ENCODE data around the gene TROAP.
"Not testable (repeated sequence)": the region's sequence is repeated elsewhere in the genome, so short reads cannot be mapped to it uniquely, and the experiment has no call there.

TROAP gene

DNA sequence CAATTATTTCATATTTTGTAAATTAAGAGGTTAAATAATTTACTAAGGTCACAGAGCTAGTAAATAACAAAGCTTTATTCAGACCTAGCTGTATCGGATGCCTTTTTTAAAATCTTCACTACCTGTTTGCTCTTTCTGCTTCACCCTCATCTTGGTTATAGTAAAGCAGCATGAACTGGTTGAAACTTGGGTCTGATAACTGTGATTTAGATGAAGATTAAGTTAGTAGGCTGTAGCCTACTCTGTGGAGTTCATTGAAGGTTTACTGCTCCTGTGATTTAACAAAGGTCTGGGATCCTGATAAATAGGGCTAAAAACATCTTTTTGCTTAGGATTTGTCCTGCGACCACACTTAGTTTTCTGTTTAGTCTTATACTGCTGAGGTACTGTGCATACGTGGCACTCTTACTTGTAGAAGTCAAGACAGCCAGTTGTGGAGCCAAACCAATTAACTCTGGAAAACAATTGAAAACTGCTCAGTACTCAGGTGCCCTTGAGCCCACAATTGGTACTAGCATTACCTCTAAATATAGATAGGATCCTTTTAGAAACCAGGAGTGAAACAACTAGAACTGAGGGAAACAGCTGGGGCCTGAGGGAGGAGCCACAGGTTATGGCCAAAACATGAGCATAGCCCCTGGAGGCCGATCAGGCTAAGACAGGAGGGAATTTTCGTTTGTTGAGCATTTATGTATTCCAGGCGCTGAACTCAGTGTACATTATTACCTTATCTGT is 46.5 kb downstream of the TROAP start:
- DNase-seq: no peak

DNA sequence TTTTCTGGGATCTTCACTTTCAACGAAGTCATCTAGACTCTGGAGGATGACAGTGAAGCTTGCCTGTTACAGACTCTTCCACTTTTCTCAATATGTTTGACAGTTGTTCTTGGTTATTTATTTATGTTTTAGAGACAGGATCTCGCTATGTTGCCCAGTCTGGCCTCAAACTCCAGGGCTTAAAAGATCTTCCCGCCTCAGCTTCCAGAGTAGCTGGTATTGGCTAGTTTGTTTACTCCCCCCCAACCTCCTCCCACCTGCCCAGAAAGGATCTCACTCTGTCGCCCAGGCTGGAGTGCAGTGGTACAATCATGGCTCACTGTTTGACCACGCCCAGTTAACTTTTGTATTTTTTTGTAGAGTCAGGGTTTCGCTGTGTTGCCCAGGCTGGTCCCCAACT is 47.5 kb downstream of the TROAP start:
- DNase-seq: no peak

DNA sequence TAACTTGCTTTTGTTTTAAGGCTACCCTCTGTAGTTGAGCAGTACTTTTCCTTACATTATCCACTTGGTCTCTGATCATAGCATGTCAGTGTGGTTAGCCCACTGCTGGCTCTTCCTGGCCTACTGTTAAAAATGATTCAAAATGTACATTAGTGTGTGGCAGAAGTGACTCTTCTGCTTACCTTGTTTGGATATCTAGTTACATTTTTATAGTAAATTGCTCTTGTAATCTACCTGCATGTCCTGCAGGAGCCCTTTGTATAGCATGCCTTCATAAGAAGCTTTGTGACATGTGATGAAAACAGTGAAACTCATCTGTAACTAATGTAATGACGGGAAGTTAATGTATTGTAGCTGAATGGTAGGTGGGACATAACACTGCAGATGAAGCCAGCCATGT is 52.4 kb downstream of the TROAP start:
- no peak for DNase-seq

DNA sequence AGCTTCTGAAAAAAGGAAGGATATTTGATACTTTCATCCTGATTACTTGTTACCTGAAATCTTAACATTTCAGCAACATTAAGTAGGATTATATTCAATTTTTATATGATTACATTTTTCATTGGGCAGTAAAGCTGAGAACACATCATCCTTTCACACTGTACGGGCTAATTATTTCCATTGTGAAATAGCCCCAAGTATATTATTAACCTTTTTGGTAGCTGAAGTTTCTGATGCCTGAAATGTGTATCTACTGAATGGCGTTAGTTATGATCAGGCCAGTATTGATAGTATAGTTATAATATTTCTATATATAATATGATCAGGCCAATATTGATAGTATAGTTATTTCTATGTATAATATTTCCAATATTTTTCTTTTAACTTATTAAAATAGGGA is 54.3 kb downstream of the TROAP start:
- DNase-seq: no peak

DNA sequence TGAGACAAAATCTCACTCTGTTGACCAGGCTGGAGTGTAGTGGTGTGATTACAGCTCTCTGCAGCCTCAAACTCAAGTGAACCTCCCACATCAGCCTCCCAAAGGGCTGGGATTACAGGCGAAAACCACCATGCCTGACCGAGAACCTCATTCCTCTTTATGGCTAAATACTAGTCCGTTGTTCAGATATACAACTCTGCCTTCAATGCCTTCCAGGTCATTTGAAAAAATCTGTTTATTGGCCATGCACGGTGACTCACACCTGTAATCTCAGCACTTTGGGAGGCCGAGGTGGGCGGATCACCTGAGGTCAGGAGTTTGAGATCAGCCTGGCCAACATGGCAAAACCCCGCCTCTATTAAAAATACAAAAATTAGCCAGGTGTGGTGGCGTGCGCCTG is 57.1 kb downstream of the TROAP start:
- not testable (repeated sequence) for DNase-seq
